Mesendoderm (in vitro differentiated cells): ENCODE data around the gene RPS15.

Source experiments
- DNase-seq: peaks from one replicate; pipeline ENCODE4 v3.0.0; 2013
- H2AK5ac ChIP-seq: 2 replicates; pipeline ENCODE4 v1.6.1; 2013; ENCODE audit warnings: low read length, inconsistent platforms
- H2BK120ac ChIP-seq: 2 replicates; pipeline ENCODE4 v1.6.1; 2013; ENCODE audit warnings: low read depth, mild to moderate bottlenecking, low read length, moderate library complexity, mixed read lengths
- H2BK15ac ChIP-seq: replicated peaks from 2 replicates; pipeline ENCODE4 v1.6.1; 2013; ENCODE audit warnings: low read depth, mild to moderate bottlenecking, moderate library complexity
- H2BK5ac ChIP-seq: 2 replicates; pipeline ENCODE4 v1.6.1; 2013; ENCODE audit warnings: low read length, inconsistent platforms
- H3K18ac ChIP-seq: 2 replicates; pipeline ENCODE4 v1.6.1; 2013; ENCODE audit warnings: mild to moderate bottlenecking, low read length, mixed read lengths
- H3K23ac ChIP-seq: one replicate; pipeline ENCODE4 v1.6.1; 2013; ENCODE audit warnings: low read length
- H3K27ac ChIP-seq: 2 replicates; pipeline ENCODE4 v1.5.1; 2013; ENCODE audit warnings: low read depth, mild to moderate bottlenecking, inconsistent platforms, low read length, moderate library complexity
- H3K27me3 ChIP-seq: 2 replicates; pipeline ENCODE4 v1.6.1; 2013; ENCODE audit warnings: low read length, control low read depth, mild to moderate bottlenecking, inconsistent platforms; ENCODE audit not compliant: insufficient read depth, poor library complexity
- H3K36me3 ChIP-seq: 2 replicates; pipeline ENCODE4 v1.6.1; 2013; ENCODE audit warnings: low read length, inconsistent platforms; ENCODE audit not compliant: control insufficient read depth, insufficient read depth
- H3K4ac ChIP-seq: one replicate; pipeline ENCODE4 v1.6.1; 2013; ENCODE audit warnings: low read depth, mild to moderate bottlenecking, low read length, moderate library complexity
- H3K4me1 ChIP-seq: 2 replicates; pipeline ENCODE4 v1.6.1; 2013; ENCODE audit warnings: low read depth, low read length, inconsistent platforms; ENCODE audit not compliant: control insufficient read depth
- H3K4me2 ChIP-seq: 2 replicates; pipeline ENCODE4 v1.6.1; 2013; ENCODE audit warnings: low read length
- H3K4me3 ChIP-seq: 2 replicates; pipeline ENCODE4 v1.5.1; 2013; ENCODE audit warnings: mild to moderate bottlenecking, low read length
- H3K56ac ChIP-seq: one replicate; pipeline ENCODE4 v1.6.1; 2013; ENCODE audit warnings: low read length
- H3K79me1 ChIP-seq: 2 replicates; pipeline ENCODE4 v1.6.1; 2013; ENCODE audit warnings: low read length, inconsistent platforms
- H3K79me2 ChIP-seq: 2 replicates; pipeline ENCODE4 v1.6.1; 2013; ENCODE audit warnings: mild to moderate bottlenecking, low read length; ENCODE audit not compliant: control insufficient read depth, insufficient read depth
- H3K9ac ChIP-seq: 2 replicates; pipeline ENCODE4 v1.6.1; 2013; ENCODE audit warnings: low read length, inconsistent platforms
- H4K5ac ChIP-seq: one replicate; pipeline ENCODE4 v1.6.1; 2013; ENCODE audit warnings: low read length
- H4K8ac ChIP-seq: one replicate; pipeline ENCODE4 v1.6.1; 2013; ENCODE audit warnings: low read depth, mild to moderate bottlenecking, control low read depth, low read length, moderate library complexity
- WGBS: extraction: QIAGEN DNeasy Blood & Tissue Kit; methylation state at CpG from one replicate; pipeline ENCODE4 v1.1.7; 2013; ENCODE audit warnings: low lambda C conversion rate, missing lambda C conversion rate; ENCODE audit not compliant: insufficient coverage; ENCODE audit errors: extremely low coverage; 5-methylcytosine and 5-hydroxymethylcytosine counted together

RPS15 gene

DNA sequence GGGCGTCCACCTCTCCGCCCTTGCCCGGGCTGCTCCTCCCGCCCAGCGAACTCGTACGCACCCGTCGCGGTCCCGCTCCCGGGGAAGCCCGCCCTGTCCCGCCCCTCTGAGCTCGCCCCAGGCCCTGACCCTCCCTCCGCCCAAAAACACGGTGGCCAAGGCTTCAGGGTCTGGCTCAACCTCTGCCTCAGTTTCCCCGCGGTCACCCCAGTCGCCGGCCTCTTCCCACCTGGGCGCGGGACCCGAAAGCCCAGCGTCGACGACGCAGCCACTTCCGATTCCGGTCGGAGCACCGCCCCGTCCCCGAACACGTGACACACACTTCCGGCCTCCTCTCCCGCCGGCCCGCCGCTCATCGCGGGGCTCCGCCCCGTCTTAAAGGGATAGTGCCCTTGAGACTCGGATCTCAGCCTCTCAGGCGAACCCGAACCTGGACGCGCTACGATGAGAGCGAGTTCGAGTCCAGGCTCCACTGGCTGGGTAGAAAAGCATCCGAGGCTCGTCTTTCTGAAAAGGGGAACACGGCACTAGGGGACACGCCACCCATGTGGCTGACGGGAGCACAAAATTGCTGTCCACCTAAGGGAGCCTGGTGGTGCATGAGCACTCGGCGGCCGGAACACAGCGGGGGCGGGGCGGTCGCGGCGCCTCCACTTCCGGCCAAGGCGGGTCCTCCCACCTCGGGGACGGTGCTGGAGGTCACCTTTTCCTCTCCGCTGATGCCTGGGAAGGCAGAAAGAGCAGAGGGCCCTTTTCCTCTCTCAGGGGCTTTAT is 40.9 kb downstream of the RPS15 start, which contains the start of gene C19orf25:
Gene C19orf25, minus strand, starts transcription at position 282 of the 774 bp plus-strand sequence. CDS start 312 bp downstream, outside the sequence.
- Histone ChIP-seq H3K79me2 (peaks cover 2% of the 10 kb centered on the region), H2BK5ac (no peak within 1 kb of the TSS), H3K4me2 (peak within 1 kb of the TSS; percentile 61), H4K5ac (no peak within 1 kb of the TSS), H2BK120ac (no peak within 1 kb of the TSS), H3K27ac (peak within 1 kb of the TSS; percentile 33), H3K4me1 (no peaks in the 10 kb centered on the region), H2AK5ac (no peak within 1 kb of the TSS), H3K9ac (peak within 1 kb of the TSS; percentile 95), H4K8ac (no peak within 1 kb of the TSS), H3K36me3 (no peaks in the 10 kb centered on the region), H3K27me3 (no peaks in the 10 kb centered on the region), H3K18ac (peak within 1 kb of the TSS; percentile 35), H3K23ac (no peak within 1 kb of the TSS), H3K4ac (peak within 1 kb of the TSS; percentile 39), H3K56ac (peak within 1 kb of the TSS; percentile 93), H2BK15ac (no peak within 1 kb of the TSS), H3K4me3 (peak within 1 kb of the TSS; percentile 84), H3K79me1 (peaks cover 6% of the 10 kb centered on the region)
- WGBS: no CpG with 5 or more reads among the region's 71 CpGs
- DNase-seq: peak; percentile 97

DNA sequence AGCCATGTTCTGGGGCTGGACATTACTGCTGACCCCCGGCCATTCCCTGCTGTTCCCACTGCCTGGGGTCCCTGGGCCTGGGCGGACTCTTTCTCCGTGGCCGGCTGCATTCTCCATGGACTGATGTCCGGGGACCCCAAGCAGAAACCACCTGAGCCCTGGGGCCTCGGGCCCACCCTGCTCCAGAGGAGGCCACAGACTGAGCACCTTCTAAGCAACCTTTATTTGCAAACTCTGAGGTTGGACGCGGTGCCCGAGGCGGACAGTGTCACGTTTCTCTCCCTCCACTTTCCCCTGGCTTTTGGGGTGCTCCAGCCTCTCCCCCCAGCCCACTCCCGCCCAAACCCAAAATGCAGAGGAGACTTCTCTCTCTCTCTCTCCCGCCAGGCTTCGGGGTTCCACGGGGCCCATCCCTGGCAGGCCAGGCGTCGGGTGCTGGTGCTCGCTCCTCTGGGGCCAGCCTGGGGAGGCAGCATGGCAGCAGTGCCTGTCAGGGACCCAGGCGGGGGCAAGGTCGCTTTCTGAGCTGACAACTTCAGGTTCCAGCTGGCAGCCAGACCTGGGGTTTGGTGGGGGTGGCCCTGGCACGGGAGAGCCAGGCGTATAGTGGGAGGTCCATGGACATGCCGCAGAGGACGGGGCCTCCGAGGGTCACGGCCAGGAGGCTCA is 43.2 kb downstream of the RPS15 start:
- H3K4me3 ChIP-seq: no peak overlapping the region
- no peak overlapping the region for H3K56ac ChIP-seq
- no peak overlapping the region for H3K4ac ChIP-seq
- no peak overlapping the region for H2BK15ac ChIP-seq
- WGBS: no CpG with 5 or more reads among the region's 26 CpGs
- no peak overlapping the region for H3K4me2 ChIP-seq
- H2BK5ac ChIP-seq: no peak overlapping the region
- H2BK120ac ChIP-seq: no peak overlapping the region
- H3K27me3 ChIP-seq: no peaks in the 10 kb centered on the region
- H3K36me3 ChIP-seq: no peaks in the 10 kb centered on the region
- no peak overlapping the region for H3K9ac ChIP-seq
- no peak overlapping the region for H3K23ac ChIP-seq
- peaks cover 6% of the 10 kb centered on the region for H3K79me1 ChIP-seq
- peaks cover 2% of the 10 kb centered on the region for H3K79me2 ChIP-seq
- H4K5ac ChIP-seq: no peak overlapping the region
- no peak overlapping the region for H4K8ac ChIP-seq
- no peak for DNase-seq
- H3K27ac ChIP-seq: no peak overlapping the region
- no peaks in the 10 kb centered on the region for H3K4me1 ChIP-seq
- H2AK5ac ChIP-seq: no peak overlapping the region
- H3K18ac ChIP-seq: no peak overlapping the region

DNA sequence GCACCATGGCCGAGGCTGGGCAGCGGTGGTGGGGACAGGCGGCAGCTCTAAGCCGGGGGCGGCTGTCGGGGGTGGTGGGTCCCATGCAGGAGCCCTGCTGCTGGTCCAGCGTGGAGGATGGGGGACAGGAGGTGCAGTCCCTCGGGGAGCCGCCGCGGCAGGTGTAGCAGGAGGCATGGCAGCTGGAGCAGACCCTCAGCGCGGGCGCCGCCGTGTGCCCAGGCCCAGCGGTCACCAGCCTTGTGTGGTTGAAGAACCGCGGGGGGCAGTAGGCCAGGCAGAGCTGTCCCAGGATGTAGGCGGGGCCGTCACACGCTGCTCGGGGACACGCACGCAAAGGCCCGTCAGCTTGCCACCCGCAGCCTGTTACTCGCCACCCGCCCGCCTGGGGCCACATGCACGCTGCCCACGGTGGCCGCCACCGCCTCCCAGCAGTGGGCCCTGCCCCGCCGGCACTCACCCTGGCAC is 43.7 kb downstream of the RPS15 start:
- Histone ChIP-seq H3K23ac (no peak overlapping the region), H4K5ac (no peak overlapping the region), H3K9ac (no peak overlapping the region), H3K18ac (no peak overlapping the region), H2BK15ac (no peak overlapping the region), H3K4me3 (no peak overlapping the region), H3K4ac (no peak overlapping the region), H3K4me2 (no peak overlapping the region), H3K27ac (no peak overlapping the region), H2BK5ac (no peak overlapping the region), H3K27me3 (no peaks in the 10 kb centered on the region), H3K79me1 (peaks cover 6% of the 10 kb centered on the region), H3K56ac (no peak overlapping the region), H3K36me3 (no peaks in the 10 kb centered on the region), H3K79me2 (peaks cover 2% of the 10 kb centered on the region), H2BK120ac (no peak overlapping the region), H3K4me1 (no peaks in the 10 kb centered on the region), H2AK5ac (no peak overlapping the region), H4K8ac (no peak overlapping the region)
- WGBS: no CpG with 5 or more reads among the region's 36 CpGs
- DNase-seq: no peak

DNA sequence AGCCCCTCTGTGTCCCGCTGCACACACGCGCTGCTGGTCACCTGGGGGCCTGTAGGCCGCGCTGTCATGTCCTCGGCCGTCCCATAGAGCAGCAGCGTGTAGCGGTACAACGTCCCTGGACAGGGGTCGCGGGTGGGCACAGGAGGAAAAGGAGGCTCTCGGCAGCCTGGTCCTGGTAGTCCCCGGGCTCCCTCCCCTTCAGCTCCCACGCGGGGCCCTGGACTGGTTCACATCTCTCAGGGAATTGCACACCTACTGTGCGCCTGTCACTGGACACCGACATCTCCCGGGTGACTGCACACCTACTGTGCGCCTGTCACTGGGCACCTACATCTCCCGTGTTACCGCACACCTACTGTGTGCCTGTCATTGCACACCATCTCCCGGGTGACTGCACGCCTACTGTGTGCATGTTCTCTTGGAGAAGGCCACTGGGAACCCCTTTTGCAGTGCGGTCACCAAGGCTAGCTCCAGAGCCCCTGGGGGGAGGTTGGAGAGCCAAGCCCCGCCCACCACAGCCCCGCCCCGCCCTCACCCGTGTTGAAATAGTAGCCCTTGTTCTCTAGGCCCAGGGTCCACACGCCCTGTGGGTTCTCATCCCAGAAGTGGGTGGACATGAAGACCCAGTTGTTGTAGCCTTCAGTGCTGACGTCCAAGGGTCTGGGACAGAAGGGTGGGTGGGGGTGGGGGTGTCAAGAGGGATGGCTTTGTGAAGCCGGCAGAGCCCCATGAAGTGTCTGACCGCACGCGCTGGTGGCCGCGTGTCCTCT is 44.4 kb downstream of the RPS15 start:
- H2BK120ac ChIP-seq: no peak overlapping the region
- no peak overlapping the region for H3K4me2 ChIP-seq
- H3K36me3 ChIP-seq: no peaks in the 10 kb centered on the region
- H3K4me3 ChIP-seq: no peak overlapping the region
- H2BK5ac ChIP-seq: no peak overlapping the region
- H3K27me3 ChIP-seq: no peaks in the 10 kb centered on the region
- H2BK15ac ChIP-seq: no peak overlapping the region
- peaks cover 3% of the 10 kb centered on the region for H3K79me1 ChIP-seq
- no peak for DNase-seq
- H4K8ac ChIP-seq: no peak overlapping the region
- no peak overlapping the region for H3K27ac ChIP-seq
- no peak overlapping the region for H3K9ac ChIP-seq
- no peak overlapping the region for H3K56ac ChIP-seq
- H3K18ac ChIP-seq: no peak overlapping the region
- no CpG with 5 or more reads among the region's 37 CpGs for WGBS
- peaks cover 2% of the 10 kb centered on the region for H3K79me2 ChIP-seq
- no peak overlapping the region for H3K23ac ChIP-seq
- H2AK5ac ChIP-seq: no peak overlapping the region
- no peak overlapping the region for H3K4ac ChIP-seq
- no peak overlapping the region for H4K5ac ChIP-seq
- no peaks in the 10 kb centered on the region for H3K4me1 ChIP-seq

DNA sequence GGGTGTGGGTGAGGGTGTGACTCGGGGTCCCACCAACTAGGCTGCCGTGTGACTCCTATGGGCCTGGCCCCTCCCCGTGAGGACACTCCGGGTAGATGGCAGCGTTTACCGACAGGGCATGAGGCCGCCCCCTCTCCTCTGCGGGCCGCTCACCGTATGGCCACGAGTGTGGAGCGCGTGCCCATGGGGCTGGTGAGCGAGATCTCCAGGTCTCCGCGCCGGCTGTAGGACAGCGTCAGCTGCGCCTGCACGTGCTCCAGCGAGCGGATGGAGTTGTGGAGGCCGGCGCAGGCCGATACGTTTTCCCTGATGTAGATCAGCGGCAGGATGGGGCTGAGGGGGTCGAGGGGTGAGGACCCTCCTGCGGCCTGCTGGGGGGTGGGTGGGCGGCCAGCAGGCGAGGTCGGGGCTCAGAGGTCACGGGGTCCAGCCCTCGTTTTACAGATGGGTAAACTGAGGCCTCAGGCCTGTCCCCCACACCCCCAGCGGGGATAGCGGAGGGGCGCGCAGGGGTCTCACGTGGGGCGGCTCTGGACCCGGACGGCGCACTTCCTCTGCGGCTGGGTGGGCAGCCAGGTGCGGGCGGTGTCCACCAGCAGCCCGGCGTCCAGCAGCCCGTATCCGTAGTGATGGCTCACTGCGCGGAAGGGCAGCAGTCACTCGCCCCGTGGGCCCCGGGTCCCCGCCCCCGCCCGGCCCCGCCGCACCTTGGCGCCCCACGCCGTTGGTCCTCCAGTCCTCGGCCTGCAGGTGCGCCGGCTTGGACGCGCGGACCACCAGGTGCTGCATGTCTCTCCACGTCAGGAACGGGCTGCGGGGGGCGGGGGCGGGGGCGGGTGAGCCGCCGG is 45.2 kb downstream of the RPS15 start:
- Histone ChIP-seq H2AK5ac (no peak overlapping the region), H3K4me2 (no peak overlapping the region), H2BK5ac (no peak overlapping the region), H3K27me3 (no peaks in the 10 kb centered on the region), H4K8ac (no peak overlapping the region), H2BK120ac (no peak overlapping the region), H3K4me3 (no peak overlapping the region), H3K4me1 (no peaks in the 10 kb centered on the region), H3K9ac (no peak overlapping the region), H3K36me3 (no peaks in the 10 kb centered on the region), H3K18ac (no peak overlapping the region), H3K4ac (no peak overlapping the region), H2BK15ac (no peak overlapping the region), H3K56ac (no peak overlapping the region), H4K5ac (no peak overlapping the region), H3K79me1 (peaks cover 3% of the 10 kb centered on the region), H3K23ac (no peak overlapping the region), H3K27ac (no peak overlapping the region), H3K79me2 (peaks cover 2% of the 10 kb centered on the region)
- WGBS: no CpG with 5 or more reads among the region's 77 CpGs
- no peak for DNase-seq
